ENCODE data around the gene NACAD.

The NACAD gene

GRCh38 chr7:45105588-45106188, 16.9 kb upstream of the NACAD start:
- TF ChIP-seq ZFX (IDR thresholded peaks at IDR 0.05), result no peak
- TF ChIP-seq, protein P1, sequence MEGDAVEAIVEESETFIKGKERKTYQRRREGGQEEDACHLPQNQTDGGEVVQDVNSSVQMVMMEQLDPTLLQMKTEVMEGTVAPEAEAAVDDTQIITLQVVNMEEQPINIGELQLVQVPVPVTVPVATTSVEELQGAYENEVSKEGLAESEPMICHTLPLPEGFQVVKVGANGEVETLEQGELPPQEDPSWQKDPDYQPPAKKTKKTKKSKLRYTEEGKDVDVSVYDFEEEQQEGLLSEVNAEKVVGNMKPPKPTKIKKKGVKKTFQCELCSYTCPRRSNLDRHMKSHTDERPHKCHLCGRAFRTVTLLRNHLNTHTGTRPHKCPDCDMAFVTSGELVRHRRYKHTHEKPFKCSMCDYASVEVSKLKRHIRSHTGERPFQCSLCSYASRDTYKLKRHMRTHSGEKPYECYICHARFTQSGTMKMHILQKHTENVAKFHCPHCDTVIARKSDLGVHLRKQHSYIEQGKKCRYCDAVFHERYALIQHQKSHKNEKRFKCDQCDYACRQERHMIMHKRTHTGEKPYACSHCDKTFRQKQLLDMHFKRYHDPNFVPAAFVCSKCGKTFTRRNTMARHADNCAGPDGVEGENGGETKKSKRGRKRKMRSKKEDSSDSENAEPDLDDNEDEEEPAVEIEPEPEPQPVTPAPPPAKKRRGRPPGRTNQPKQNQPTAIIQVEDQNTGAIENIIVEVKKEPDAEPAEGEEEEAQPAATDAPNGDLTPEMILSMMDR (conservative IDR thresholded peaks at IDR 0.05), result no peak
- no peak overlapping the region for H3K27ac ChIP-seq

- TF ChIP-seq ZFX (IDR thresholded peaks at IDR 0.05), result no peak
- TF ChIP-seq, protein P1 (conservative IDR thresholded peaks at IDR 0.05), result no peak
- H3K27ac ChIP-seq, result no peak overlapping the region
Observed at GRCh38 chr7:45104844-45105587, 16.2 kb upstream of the NACAD start.

GRCh38 chr7:45103958-45104843, 15.4 kb upstream of the NACAD start:
- no peak for TF ChIP-seq ZFX (IDR thresholded peaks at IDR 0.05)
- TF ChIP-seq, protein P1 (conservative IDR thresholded peaks at IDR 0.05), result no peak
- no peak overlapping the region for H3K27ac ChIP-seq

DNA sequence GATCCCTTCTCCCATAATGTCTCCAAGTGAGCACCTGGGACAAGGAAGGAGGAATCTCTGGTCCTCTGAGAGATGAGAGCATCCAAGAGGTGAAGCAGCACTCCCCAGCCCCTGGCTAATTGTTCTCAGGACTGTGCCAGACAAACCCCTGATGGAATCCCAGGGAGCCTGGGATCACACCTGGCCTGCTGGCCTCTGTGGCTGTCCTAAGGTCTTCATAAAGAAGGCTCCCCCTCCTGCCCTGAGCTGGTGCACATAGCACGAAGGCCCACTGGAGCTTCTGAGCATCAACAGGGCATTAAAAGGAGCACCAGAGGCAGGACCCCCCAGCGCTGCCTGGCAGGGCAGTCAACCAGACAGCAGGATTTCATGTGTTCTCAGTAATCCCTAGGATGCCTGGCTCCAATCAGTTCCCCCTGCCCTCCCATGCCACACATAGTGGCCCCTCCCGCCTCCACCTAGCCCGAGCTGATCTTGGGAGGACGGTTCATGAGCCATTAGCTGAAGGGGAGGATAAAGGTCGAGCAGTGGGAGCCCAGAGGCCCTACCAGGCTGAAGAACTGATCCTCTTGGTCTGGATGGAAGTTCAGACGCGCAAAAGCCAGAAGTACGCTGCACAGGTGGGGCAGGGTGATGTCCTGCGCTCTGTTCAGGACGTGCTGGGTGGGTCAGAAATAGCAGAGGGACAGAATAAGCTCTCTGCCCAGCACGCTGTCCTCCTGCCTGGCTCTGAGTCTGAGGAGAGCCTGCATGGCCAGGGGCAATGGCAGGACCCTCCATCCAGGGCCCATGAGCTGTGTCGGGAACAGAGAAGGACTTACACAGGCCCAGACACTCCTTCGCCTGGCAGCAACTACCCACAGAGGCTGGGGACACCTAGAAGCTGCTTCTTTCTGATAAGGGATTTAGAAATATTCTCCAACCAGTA, 14.3 kb upstream of the NACAD start:
- H3K27ac ChIP-seq, result no peak overlapping the region
- TF ChIP-seq, protein P1 (conservative IDR thresholded peaks at IDR 0.05), result no peak
- TF ChIP-seq ZFX (IDR thresholded peaks at IDR 0.05), result no peak

GRCh38 chr7:45101748-45102147, 13.0 kb upstream of the NACAD start:
- TF ChIP-seq, protein P1 (conservative IDR thresholded peaks at IDR 0.05), result no peak
- no peak for TF ChIP-seq ZFX (IDR thresholded peaks at IDR 0.05)
- H3K27ac ChIP-seq, result no peak overlapping the region

GRCh38 chr7:45100761-45101480, 12.2 kb upstream of the NACAD start:
- H3K27ac ChIP-seq, result no peak overlapping the region
- TF ChIP-seq, protein P1 (conservative IDR thresholded peaks at IDR 0.05), result no peak
- TF ChIP-seq ZFX (IDR thresholded peaks at IDR 0.05), result no peak
